ENCODE data around the gene RASA3.

DNA sequence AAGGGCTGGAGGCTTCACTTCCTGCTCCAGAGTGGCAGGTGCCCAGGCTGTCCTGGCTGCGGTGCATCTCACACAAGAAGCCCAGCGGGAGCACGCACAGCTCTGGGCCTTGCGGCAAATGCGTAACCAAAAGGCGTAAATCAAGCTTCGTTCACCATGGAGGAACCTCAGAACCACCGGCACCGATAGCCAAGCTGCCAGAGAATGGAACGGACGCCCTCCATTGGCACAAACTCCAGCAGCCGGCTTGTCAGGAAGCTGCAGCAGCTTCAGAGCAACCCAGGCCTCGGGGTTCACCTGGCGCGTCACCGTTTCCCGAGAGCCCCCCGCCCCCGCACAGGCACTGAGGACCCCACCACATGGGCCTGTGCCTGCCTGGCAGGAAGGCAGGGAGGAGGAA lies 76.7 kb downstream of the RASA3 start:
- TF ChIP-seq, protein P1, sequence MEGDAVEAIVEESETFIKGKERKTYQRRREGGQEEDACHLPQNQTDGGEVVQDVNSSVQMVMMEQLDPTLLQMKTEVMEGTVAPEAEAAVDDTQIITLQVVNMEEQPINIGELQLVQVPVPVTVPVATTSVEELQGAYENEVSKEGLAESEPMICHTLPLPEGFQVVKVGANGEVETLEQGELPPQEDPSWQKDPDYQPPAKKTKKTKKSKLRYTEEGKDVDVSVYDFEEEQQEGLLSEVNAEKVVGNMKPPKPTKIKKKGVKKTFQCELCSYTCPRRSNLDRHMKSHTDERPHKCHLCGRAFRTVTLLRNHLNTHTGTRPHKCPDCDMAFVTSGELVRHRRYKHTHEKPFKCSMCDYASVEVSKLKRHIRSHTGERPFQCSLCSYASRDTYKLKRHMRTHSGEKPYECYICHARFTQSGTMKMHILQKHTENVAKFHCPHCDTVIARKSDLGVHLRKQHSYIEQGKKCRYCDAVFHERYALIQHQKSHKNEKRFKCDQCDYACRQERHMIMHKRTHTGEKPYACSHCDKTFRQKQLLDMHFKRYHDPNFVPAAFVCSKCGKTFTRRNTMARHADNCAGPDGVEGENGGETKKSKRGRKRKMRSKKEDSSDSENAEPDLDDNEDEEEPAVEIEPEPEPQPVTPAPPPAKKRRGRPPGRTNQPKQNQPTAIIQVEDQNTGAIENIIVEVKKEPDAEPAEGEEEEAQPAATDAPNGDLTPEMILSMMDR (IDR thresholded peaks at IDR 0.05): no peak
- TF ChIP-seq POLR2AphosphoS5 (IDR thresholded peaks at IDR 0.05) (no peak), POLR2A (IDR thresholded peaks at IDR 0.05; ENCODE audit: low read depth) (no peak)

All from esophagus muscularis mucosa (tissue), 3 donors.